Hippocampal formation (tissue), 2 donors: ENCODE results near the gene LY86.

Experiments used
- DNase-seq, 2 donors: peaks; one replicate each; lab custom pipeline; 2025; lab: John Stamatoyannopoulos, UW

Gene LY86

GRCh38 chr6:6682225-6682624, 93.7 kb downstream of the LY86 start:
- DNase-seq = no peak

GRCh38 chr6:6683969-6684833, 95.7 kb downstream of the LY86 start:
- no peak for DNase-seq

GRCh38 chr6:6685249-6686040, 96.9 kb downstream of the LY86 start:
- DNase-seq = no peak

- DNase-seq = no peak
These were observed 97.7 kb downstream of the LY86 start for GRCh38 chr6:6686176-6686575.

- peak in 1 of 2 donors; percentile 42 for DNase-seq
These were observed 98.5 kb downstream of the LY86 start for GRCh38 chr6:6686748-6687601.

DNA sequence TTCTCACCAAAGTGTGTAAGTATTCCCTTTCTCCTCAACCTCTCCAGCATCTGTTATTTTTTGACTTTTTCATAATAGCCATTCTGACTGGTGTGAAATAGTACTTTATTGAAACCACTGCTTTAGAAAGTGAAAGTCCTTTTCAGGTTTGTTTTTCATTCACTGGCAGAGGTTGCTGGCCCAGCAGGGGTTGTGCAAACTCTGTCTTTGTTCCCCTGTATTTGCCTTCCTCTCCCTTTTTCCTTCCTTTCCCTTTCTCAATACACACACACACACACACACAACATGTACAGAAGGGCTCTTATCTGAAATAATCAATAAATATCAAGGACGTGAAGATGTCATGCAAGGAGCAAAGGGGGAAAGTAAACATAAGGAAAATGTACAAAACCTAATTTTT, 99.8 kb downstream of the LY86 start:
- no peak for DNase-seq

GRCh38 chr6:6688951-6689350, 100.4 kb downstream of the LY86 start:
- no peak for DNase-seq

- no peak for DNase-seq
These were observed 101.1 kb downstream of the LY86 start for GRCh38 chr6:6689400-6690143.

- DNase-seq = no peak
These were observed 101.6 kb downstream of the LY86 start for GRCh38 chr6:6690144-6690483.

DNA sequence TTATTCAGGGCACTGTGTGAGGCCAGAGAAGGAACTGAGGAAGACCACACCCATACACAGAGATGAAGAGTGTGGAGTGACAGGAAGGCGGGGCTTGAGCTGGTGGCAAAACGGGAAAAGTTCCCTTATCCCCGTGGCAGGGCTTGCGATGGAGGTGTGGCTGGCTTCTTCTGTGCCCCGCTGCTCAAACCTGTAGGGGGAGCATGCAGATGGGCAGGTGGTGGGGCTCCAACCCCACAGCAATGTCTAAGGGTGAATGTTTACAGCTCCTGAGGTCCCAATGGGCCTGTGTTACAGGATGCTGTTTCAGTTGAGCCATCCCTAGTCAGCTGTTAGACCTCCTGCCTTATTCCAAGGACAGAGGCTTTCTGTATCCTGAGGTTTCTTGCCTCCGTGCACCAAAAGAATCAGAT, 105.9 kb downstream of the LY86 start:
- no peak for DNase-seq

DNA sequence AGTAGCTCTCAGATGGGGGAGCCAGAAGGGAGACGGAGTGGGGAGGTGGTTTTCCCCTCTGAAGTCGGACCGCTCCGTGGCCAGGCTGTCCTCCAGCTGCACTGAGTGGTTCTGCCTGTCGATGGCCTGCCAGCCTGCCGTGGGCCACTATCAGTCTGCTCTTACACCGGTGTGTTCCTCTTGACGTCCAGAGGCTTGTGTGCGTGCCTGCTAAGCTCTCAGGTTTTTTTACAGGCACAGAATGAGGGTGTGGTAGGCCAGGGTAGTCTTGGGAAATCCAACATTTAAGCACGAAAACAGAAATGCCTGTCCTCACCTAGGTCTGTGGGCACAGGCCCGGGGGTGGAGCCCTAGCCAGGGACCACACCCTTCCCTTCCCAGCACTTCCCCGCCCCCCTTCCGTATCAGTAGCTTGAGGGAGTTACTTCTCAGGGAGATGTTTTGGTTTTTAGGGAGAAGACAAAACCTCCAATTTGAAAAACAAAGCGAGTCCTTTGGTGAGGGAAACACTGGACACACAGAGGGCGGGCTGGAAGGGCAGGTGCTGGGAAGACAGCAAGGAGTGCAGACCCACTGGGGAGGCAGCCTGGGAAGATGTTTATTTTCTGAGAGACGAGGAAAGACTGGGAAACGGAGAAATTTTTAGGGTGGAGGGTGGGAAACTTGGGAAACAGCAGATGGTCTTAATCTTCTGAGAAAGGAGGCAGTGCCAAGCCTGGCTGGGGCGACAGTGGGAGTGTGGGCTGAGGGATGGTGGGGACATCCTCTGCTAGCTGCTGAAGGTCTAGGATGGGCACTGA, 106.5 kb downstream of the LY86 start:
- DNase-seq = no peak

- DNase-seq = no peak
These were observed 107.2 kb downstream of the LY86 start for GRCh38 chr6:6695625-6696276.

- DNase-seq = peak; percentile 26 to 46
These were observed 108.5 kb downstream of the LY86 start for GRCh38 chr6:6696867-6697531.

DNA sequence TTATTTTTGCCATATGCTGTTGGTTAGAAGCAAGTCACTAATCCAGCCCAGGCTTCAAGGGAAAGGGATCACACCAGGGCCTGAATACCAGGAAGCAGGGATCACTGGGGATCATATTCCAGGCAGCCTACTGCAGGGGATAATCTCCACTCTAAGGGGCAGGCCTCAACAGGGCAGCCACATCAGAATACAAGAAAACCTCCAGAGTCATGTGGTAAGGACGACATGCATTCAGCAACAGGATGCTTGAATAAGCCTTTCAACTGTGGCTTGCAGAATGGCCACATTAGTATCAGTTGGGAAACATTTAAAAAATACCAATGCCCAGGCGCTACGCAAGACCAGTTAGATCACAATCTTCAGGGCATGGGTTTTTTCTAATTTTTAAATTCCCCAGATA, 109.1 kb downstream of the LY86 start:
- DNase-seq = no peak

DNA sequence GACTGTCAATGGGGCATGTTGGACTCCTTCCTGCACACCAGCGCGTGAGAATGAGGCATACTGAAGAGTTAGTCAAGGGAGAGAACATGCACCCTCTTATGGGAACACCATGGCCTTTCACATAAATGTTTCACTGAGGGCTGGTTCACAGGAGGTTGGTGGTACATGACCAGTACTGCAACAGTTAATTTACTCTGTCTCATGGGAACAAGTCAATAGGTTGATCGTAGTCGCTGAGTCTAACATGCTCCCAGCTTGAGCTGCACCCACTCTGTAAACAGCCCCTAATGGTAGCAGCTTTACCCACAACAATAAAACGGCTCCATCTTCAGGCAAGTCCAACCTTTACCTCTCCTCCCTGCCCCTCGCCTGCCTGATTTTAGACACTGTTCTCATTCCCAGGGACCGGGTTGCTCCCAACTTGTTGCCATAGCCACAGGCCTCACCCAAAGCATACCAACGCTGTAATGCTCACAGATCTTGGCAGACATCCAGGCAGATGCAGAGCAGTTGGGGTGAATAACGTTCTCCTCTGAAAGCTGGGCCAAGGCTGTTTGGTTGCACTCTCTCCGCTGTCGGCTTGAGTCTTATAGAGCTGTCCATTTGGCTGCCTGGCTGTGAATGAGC, 111.3 kb downstream of the LY86 start:
- peak in 1 of 2 donors; percentile 34 for DNase-seq

GRCh38 chr6:6700407-6701270, 112.1 kb downstream of the LY86 start:
- no peak for DNase-seq

DNA sequence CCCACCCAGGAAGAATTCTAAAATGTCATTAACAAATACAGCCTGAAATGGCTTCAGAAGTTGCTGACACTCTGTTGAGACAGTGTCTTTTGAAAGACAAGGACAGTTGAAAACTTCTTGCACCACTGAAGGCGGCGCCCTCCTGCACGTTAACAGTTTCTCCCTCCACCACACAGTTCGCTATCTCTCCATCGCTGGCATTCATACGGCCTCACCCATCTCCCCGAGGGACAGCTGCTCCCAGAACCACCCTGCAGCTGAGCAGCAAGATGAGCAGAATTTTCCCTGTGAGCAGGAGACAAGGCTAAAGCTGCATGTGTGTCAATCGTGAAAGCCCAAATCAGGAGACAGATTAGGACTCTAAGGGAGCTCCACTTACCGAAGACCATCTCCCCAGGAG, 113.3 kb downstream of the LY86 start:
- no peak for DNase-seq

DNA sequence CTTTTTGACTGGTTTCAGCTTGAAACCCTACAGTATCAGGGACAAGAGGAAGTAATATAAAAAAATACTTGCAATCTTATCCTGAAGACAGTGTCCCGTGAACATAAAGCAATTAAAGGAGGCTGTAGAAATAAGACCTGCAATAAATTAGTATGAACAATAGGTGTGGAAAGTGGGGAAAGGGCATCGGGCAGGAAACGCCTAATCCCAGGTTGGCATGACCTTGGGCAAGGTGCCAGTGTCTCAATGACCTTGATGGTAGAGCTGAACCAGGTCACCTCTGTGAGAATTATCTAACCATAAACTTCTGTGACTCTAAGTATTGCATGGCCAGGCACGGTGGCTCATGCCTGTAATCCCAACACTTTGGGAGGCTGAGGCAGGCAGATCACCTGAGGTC, 115.2 kb downstream of the LY86 start:
- no peak for DNase-seq
